HCEC 1CT (cell line): ENCODE measurements around the gene CRIM1.
A peak's percentile ranks its signal among the peaks of the same experiment; 100 is the strongest.
"Not testable (repeated sequence)": the region's sequence is repeated elsewhere in the genome, so short reads cannot be mapped to it uniquely, and the experiment has no call there.

Source experiments
- DNase-seq: peaks from one replicate; pipeline ENCODE4 v3.0.0-alpha.2; 2017

Gene CRIM1, protein sequence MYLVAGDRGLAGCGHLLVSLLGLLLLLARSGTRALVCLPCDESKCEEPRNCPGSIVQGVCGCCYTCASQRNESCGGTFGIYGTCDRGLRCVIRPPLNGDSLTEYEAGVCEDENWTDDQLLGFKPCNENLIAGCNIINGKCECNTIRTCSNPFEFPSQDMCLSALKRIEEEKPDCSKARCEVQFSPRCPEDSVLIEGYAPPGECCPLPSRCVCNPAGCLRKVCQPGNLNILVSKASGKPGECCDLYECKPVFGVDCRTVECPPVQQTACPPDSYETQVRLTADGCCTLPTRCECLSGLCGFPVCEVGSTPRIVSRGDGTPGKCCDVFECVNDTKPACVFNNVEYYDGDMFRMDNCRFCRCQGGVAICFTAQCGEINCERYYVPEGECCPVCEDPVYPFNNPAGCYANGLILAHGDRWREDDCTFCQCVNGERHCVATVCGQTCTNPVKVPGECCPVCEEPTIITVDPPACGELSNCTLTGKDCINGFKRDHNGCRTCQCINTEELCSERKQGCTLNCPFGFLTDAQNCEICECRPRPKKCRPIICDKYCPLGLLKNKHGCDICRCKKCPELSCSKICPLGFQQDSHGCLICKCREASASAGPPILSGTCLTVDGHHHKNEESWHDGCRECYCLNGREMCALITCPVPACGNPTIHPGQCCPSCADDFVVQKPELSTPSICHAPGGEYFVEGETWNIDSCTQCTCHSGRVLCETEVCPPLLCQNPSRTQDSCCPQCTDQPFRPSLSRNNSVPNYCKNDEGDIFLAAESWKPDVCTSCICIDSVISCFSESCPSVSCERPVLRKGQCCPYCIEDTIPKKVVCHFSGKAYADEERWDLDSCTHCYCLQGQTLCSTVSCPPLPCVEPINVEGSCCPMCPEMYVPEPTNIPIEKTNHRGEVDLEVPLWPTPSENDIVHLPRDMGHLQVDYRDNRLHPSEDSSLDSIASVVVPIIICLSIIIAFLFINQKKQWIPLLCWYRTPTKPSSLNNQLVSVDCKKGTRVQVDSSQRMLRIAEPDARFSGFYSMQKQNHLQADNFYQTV

GRCh38 chr2:36355151-36355889, at the start of gene CRIM1:
TSS of gene CRIM1 (plus strand) at chr2:36355778. CDS start at chr2:36356293, 515 bp downstream.
- DNase-seq = peak; percentile 93

DNA sequence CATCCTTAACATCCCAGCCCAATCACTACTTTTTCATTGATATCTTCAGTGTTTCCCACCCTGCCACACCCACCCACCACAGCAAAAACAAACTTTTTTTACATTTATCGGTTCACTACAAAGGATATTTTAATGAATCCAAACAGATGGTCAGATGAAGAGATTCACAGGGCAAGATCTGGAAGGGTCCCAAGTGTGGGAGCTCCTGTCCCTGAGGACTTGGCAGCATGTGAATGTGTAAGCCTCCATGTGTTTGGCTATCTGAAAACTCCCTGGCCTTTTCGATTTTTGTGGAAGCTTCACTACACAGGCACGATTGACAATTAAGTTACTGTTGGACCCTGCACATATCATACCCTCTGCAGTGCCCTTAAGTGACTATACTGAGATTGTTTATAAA, 48.1 kb upstream of the CRIM1 start:
- no peak for DNase-seq

DNA sequence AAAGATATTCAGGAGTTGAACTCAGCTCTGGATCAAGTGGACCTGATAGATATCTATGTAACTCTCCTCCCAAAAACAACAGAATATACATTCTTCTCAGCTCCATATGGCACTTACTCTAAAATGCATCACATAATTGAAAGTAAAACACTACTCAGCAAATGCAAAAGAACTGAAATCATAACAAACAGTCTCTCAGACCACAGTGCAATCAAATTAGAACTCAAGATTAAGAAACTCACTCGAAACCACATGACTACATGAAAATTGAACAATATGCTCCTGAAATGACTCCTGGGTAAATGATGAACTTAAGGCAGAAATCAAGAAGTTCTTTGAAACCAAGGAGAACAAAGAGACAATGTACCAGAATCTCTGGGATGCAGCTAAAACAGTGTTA, 45.1 kb upstream of the CRIM1 start:
- not testable (repeated sequence) for DNase-seq

- DNase-seq = peak; percentile 7
Measured at GRCh38 chr2:36318547-36318946, 37.0 kb upstream of the CRIM1 start.

- DNase-seq = peak; percentile 54
Measured at GRCh38 chr2:36322108-36322507, 33.5 kb upstream of the CRIM1 start.

GRCh38 chr2:36326286-36326685, 29.3 kb upstream of the CRIM1 start:
- no peak for DNase-seq

- peak; percentile 28 for DNase-seq
Measured at GRCh38 chr2:36329251-36329650, 26.3 kb upstream of the CRIM1 start.

GRCh38 chr2:36329746-36330472, 25.7 kb upstream of the CRIM1 start:
- DNase-seq = peak; percentile 81

DNA sequence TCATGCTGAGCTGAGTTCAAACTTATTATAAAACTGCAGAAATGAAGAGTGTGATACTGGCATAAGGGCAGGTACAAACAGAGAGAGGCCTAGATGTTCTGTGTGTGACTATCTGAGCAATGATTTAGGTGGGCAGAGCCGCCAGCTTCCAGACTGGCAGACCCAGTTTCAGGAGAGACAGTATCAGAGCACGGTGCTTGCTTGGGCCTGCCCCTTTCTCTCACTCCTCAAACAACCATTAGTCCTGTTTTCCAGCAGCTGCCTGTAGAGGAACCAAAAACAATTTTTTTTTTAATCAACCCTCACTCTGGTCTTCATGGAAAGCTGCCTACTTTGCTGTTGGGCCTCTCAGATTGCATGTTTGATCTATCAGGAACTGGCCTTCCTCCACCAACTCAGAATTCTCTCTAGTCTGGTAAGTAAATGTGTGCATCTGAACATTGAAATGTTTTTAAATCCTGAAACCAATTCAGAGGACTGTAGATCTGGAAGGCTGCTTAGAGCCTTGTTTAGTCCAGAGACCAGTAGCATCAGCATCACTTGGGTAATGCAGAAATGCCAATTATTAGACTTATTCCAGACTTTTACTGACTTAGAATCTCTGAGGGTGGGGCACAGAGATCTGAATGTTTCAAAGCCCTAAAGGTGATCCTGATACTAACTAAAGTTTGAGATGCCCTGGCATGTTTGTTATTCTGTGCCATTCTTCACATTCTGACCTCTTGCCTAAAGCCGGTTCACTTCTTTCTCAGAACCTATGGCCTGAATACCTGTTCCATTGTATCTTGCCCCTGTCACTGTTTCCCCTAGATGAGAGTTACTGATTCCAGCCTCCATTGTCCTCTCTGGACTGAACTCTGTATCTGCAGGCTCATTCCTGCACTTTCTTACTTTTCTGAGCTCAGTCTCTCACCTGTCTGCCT, 24.8 kb upstream of the CRIM1 start:
- no peak for DNase-seq

DNA sequence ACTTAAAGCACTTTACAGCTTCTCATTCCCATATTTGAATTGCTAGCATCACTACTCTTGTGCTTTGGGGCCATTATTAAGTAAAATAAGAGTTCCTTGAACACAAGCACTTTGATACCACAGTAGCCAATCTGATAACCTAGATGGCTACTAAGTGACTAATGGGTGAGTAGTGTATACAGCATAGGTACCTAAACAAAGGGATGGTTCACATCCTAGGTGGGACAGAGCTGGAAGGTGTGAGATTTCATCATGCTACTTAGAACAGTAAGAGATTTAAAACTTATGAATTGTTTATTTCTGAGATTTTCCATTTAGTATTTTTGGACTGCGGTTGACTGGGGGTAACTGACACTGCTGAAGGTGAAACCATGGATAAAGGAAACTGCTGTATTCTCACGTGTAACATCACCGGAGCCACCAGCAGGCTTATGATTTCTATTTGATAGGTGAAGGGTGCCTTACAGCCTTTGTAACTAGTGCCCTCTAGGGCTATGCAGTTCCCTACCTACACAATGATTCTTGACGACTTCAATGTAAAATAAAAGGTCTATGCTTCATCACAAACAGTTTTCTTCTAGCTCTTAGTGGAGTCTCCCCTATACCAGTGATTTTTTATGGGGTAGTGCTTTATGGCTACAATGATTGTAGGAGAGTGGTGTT, 22.1 kb upstream of the CRIM1 start:
- no peak for DNase-seq

DNA sequence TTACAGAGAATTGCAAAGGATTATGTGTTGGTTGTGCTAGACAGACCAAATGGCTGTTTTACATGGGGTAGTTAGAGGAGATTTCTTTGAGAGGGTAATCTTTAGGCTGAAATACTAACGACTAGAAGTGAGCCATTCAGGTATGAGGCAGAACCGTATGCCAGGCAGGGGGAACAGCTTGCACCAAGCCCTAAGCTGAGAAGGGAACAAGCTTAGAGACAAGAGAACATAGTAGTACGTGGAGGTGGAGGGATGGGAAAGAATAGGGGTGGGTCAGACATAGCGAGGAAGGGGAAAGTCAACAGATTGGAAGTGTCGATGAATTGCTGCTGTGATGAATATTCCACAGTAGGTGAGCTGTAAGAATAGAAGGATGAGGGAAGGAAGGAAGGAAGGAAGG, 20.0 kb upstream of the CRIM1 start:
- DNase-seq = no peak

- no peak for DNase-seq
Measured at GRCh38 chr2:36336321-36336720, 19.3 kb upstream of the CRIM1 start.

DNA sequence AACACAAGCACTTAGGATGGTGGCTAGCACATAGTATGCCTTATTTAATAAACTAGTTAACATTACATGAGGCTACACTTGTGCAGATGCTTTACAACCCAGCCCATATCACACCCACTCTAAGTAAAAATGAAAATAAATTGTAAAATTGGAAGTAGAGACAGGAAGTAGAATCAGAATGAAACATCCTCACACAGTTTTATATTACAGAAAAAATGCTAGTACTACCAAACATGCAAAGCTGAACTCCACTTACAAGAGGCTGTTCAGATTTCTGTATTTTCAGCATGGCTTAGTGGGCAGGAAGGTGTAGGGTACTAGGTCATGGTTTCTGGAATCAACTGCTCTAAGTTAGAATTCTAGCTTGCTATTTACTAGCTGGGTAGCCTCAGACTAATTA, 18.2 kb upstream of the CRIM1 start:
- no peak for DNase-seq

- DNase-seq = no peak
Measured at GRCh38 chr2:36338124-36338826, 17.3 kb upstream of the CRIM1 start.

GRCh38 chr2:36338827-36339145, 16.8 kb upstream of the CRIM1 start:
- DNase-seq = peak; percentile 80

GRCh38 chr2:36339607-36340218, 15.9 kb upstream of the CRIM1 start:
- DNase-seq = peak; percentile 36

- peak; percentile 26 for DNase-seq
Measured at GRCh38 chr2:36343606-36344005, 12.0 kb upstream of the CRIM1 start.

DNA sequence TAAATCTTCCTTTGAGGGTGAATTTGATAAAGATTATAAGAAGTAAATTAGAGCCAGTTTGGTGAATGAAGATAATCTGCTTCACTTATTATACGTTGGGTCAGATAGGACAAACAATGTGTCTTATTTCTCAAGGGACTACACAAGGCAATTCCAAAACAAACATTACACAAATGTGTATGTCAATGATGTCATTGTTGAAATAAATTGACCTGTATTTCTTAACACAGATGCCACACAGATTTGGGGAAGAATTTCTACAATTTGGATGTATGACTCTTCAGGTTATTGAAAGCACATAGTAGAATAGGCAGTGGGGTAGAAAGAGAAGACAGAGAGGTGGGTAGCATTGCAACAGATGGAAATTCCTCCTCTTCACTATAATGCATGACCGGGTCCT, 6.9 kb upstream of the CRIM1 start:
- DNase-seq = no peak

GRCh38 chr2:36351291-36351690, 4.3 kb upstream of the CRIM1 start:
- no peak for DNase-seq
